Common myeloid progenitor, CD34-positive (primary cell): ENCODE results near the gene SLC47A1. TPM values are rescaled to one million over a fixed set of nuclear protein-coding genes. Genes with fewer than 3 reads are reported as not detected.

Experiments used
- CTCF ChIA-PET: fragments of 350-600 bp; sonication (Branson Sonifier 250); formaldehyde crosslinking; loops from one replicate; lab custom pipeline; 2021; ENCODE audit warnings: antibody characterized with exemption; lab: Charles Lee
- POLR2A ChIA-PET: fragments of 350-600 bp; sonication (Branson Sonifier 250); formaldehyde crosslinking; loops from one replicate; lab custom pipeline; 2021; ENCODE audit warnings: antibody characterized with exemption; lab: Charles Lee
- DNase-seq, 3 donors: peaks; one replicate each; pipeline versions ENCODE4 v3.0.0 to v3.0.0-alpha.2; 2013
- H3K27ac ChIP-seq, 2 experiments: 1 replicate in 1 of 2; 2 replicates in 1 of 2; pipeline ENCODE4 v1.7.0; 2013; ENCODE audit warnings: inconsistent platforms in 2 of 2, low read length in 2 of 2, mild to moderate bottlenecking in 2 of 2, low read depth in 1 of 2, moderate library complexity in 1 of 2; ENCODE audit not compliant: severe bottlenecking in 2 of 2, insufficient read depth in 1 of 2, poor library complexity in 1 of 2
- H3K27me3 ChIP-seq, 5 experiments: replicated peaks in 2 of 5; 1 replicate in 3 of 5; 2 replicates in 2 of 5; pipeline versions ENCODE4 v1.6.1 to v1.7.0; 2013; ENCODE audit warnings: low read length in 4 of 5, mild to moderate bottlenecking in 2 of 5, moderate library complexity in 2 of 5, inconsistent platforms in 1 of 5; ENCODE audit not compliant: insufficient read depth in 5 of 5, control insufficient read depth in 4 of 5
- H3K36me3 ChIP-seq, 4 experiments: 1 replicate in 2 of 4; 2 replicates in 2 of 4; pipeline versions ENCODE4 v1.6.1 to v1.7.0; 2013; ENCODE audit warnings: low read length in 3 of 4, control low read depth in 1 of 4, mild to moderate bottlenecking in 1 of 4; ENCODE audit not compliant: control insufficient read depth in 4 of 4, insufficient read depth in 4 of 4
- H3K4me1 ChIP-seq, 4 experiments: 1 replicate in 3 of 4; 2 replicates in 1 of 4; pipeline versions ENCODE4 v1.6.1 to v1.7.1; 2013; ENCODE audit warnings: low read length in 3 of 4, mild to moderate bottlenecking in 3 of 4, control low read depth in 1 of 4, inconsistent platforms in 1 of 4, moderate library complexity in 1 of 4; ENCODE audit not compliant: control insufficient read depth in 4 of 4, insufficient read depth in 4 of 4; ENCODE audit errors: control extremely low read depth in 1 of 4
- H3K4me3 ChIP-seq, 7 experiments: 1 replicate in 4 of 7; 2 replicates in 3 of 7; pipeline versions ENCODE4 v1.5.1 to v1.7.0; 2013; ENCODE audit warnings: mild to moderate bottlenecking in 7 of 7, low read length in 6 of 7, moderate library complexity in 6 of 7, inconsistent platforms in 2 of 7, low read depth in 2 of 7, control low read depth in 1 of 7; ENCODE audit not compliant: insufficient read depth in 4 of 7, control insufficient read depth in 1 of 7; ENCODE audit errors: extremely low read depth in 1 of 7
- H3K9me3 ChIP-seq, 5 experiments: 1 replicate in 4 of 5; 2 replicates in 1 of 5; pipeline versions ENCODE4 v1.6.1 to v1.7.1; 2013; ENCODE audit warnings: low read length in 4 of 5, mild to moderate bottlenecking in 2 of 5, inconsistent platforms in 1 of 5, low read depth in 1 of 5, moderate library complexity in 1 of 5; ENCODE audit not compliant: control insufficient read depth in 4 of 5, insufficient read depth in 2 of 5; ENCODE audit errors: control extremely low read depth in 1 of 5
- WGBS: methylation state at CpG from one replicate; pipeline ENCODE4 v1.1.5; 2013; ENCODE audit not compliant: insufficient coverage; 5-methylcytosine and 5-hydroxymethylcytosine counted together
- polyA plus RNA-seq: library from polyadenylated mRNA; unstranded; fragments of 120-200 nt; gene quantifications from one replicate; pipeline ENCODE4 v1.2.1, GENCODE V29; 2013

The SLC47A1 gene
- not detected for polyA plus RNA-seq

- Histone ChIP-seq H3K36me3 (no peaks in the 10 kb centered on the region), H3K27ac (no peak within 1 kb of the TSS), H3K27me3 (peaks cover 3 to 56% (median 26%) of the 10 kb centered on the region in 5 experiments), H3K4me1 (peaks cover 0 to 20% (median 15%) of the 10 kb centered on the region in 4 experiments), H3K9me3 (no peaks in the 10 kb centered on the region), H3K4me3 (peak within 1 kb of the TSS; percentile 30 to 67 (median 61))
- WGBS: under 1% methylated on average over 85 of the region's 87 CpGs
- CTCF ChIA-PET: interaction anchor here (0.9 kb wide), 1 partner anchor 211 kb away, joined by 4 read pairs; no protein-coding TSS in a partner anchor
- POLR2A ChIA-PET: interaction anchor here (0.6 kb wide), 1 partner anchor 156 kb away, joined by 3 read pairs; no protein-coding TSS in a partner anchor
- peak in 2 of 3 donors; percentile 22 to 47 for DNase-seq
Measured at GRCh38 chr17:19533718-19534561, at the start of gene SLC47A1. TSS of gene SLC47A1 (plus strand) at chr17:19533854. CDS start at chr17:19533940, 86 bp downstream.

GRCh38 chr17:19485800-19486340 is 47.8 kb upstream of the SLC47A1 start:
- Histone ChIP-seq H3K4me3 (no peak overlapping the region), H3K36me3 (no peaks in the 10 kb centered on the region), H3K27ac (no peak overlapping the region), H3K27me3 (peaks cover 0 to 1% (median 0%) of the 10 kb centered on the region in 5 experiments), H3K4me1 (no peaks in the 10 kb centered on the region), H3K9me3 (no peaks in the 10 kb centered on the region)
- ChIA-PET CTCF (interaction anchor here (1.0 to 1.8 kb wide), 2 partner anchors 27 to 29 kb away, joined by 3 to 4 read pairs; no protein-coding TSS in a partner anchor), POLR2A (no interaction called here)
- DNase-seq: no peak
- 79% methylated on average over 3 of the region's 3 CpGs for WGBS

- ChIA-PET POLR2A (no interaction called here), CTCF (interaction anchor here (1.0 to 1.8 kb wide), 2 partner anchors 27 to 30 kb away, joined by 3 to 4 read pairs; no protein-coding TSS in a partner anchor)
- no peak for DNase-seq
- Histone ChIP-seq H3K27ac (no peak overlapping the region), H3K9me3 (no peaks in the 10 kb centered on the region), H3K27me3 (peaks cover 0 to 1% (median 0%) of the 10 kb centered on the region in 5 experiments), H3K4me3 (no peak overlapping the region), H3K36me3 (no peaks in the 10 kb centered on the region), H3K4me1 (no peaks in the 10 kb centered on the region)
- WGBS: 96% methylated on average over 11 of the region's 13 CpGs
Measured at GRCh38 chr17:19486351-19487023, 47.2 kb upstream of the SLC47A1 start.

GRCh38 chr17:19487024-19487600 is 46.5 kb upstream of the SLC47A1 start:
- POLR2A ChIA-PET: no interaction called here
- 85% methylated on average over 12 of the region's 12 CpGs for WGBS
- H3K9me3 ChIP-seq: no peaks in the 10 kb centered on the region
- no peaks in the 10 kb centered on the region for H3K4me1 ChIP-seq
- no peak overlapping the region for H3K4me3 ChIP-seq
- DNase-seq: no peak
- no peak overlapping the region for H3K27ac ChIP-seq
- peaks cover 0 to 1% (median 0%) of the 10 kb centered on the region in 5 experiments for H3K27me3 ChIP-seq
- CTCF ChIA-PET: interaction anchor here (1.0 to 1.8 kb wide), 2 partner anchors 14 to 26 kb away, joined by 3 to 4 read pairs; no protein-coding TSS in a partner anchor
- H3K36me3 ChIP-seq: no peaks in the 10 kb centered on the region

- ChIA-PET CTCF (no interaction called here), POLR2A (interaction anchor here (0.5 kb wide), 1 partner anchor 35 kb away, joined by 5 read pairs; no protein-coding TSS in a partner anchor)
- Histone ChIP-seq H3K4me3 (no peak overlapping the region), H3K27ac (no peak overlapping the region), H3K36me3 (no peaks in the 10 kb centered on the region), H3K9me3 (no peaks in the 10 kb centered on the region), H3K4me1 (no peaks in the 10 kb centered on the region), H3K27me3 (no peaks in the 10 kb centered on the region)
- no peak for DNase-seq
- WGBS: 100% methylated on average over 2 of the region's 5 CpGs
Measured at GRCh38 chr17:19492141-19492540, 41.5 kb upstream of the SLC47A1 start.

GRCh38 chr17:19494961-19495806 is 38.5 kb upstream of the SLC47A1 start:
- H3K27ac ChIP-seq: no peak overlapping the region
- H3K27me3 ChIP-seq: no peaks in the 10 kb centered on the region
- H3K9me3 ChIP-seq: no peaks in the 10 kb centered on the region
- H3K4me3 ChIP-seq: no peak overlapping the region
- 93% methylated on average over 35 of the region's 40 CpGs for WGBS
- H3K4me1 ChIP-seq: no peaks in the 10 kb centered on the region
- H3K36me3 ChIP-seq: no peaks in the 10 kb centered on the region
- ChIA-PET POLR2A (no interaction called here), CTCF (no interaction called here)
- no peak for DNase-seq
